ENCODE measurements around the gene MPP1.
"Not testable (repeated sequence)": the region's sequence is repeated elsewhere in the genome, so short reads cannot be mapped to it uniquely, and the experiment has no call there.

MPP1 gene

GRCh38 chrX:154804957-154805695 is at the start of gene MPP1:
Gene MPP1, minus strand, starts transcription at chrX:154805485. Its CDS starts 112 bp downstream, at chrX:154805373.
- peak; percentile 73 for DNase-seq (ENCODE audit: low spot score)

- no peak for DNase-seq (ENCODE audit: low spot score)
Observed at GRCh38 chrX:154850957-154851611, 45.8 kb upstream of the MPP1 start.

GRCh38 chrX:154840856-154841255 is 35.6 kb upstream of the MPP1 start:
- peak; percentile 52 for DNase-seq (ENCODE audit: low spot score)

DNA sequence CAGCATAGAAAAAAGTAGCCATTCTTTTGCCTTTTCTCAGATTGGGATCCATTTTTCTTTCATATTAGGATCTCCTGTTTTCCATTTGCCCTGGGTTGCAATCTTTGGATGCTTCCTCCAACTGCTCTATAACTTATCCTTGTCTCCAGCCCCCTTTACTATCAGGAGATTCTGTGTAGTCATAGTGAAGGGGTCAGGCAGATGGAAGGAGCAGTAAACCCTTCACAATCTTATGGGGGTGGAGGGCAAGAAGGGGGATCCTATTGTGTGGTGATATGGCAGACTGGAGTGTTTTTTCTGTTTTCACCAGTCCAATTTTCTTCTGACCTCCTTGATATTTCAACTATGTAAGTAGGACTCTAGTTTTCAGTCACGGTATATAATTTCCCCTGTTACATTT is 30.9 kb upstream of the MPP1 start:
- no peak for DNase-seq (ENCODE audit: low spot score)

- no peak for DNase-seq (ENCODE audit: low spot score)
Observed at GRCh38 chrX:154834562-154834961, 29.3 kb upstream of the MPP1 start, which contains the start of gene SMIM9. Gene SMIM9, minus strand, starts transcription at chrX:154834662. Its CDS starts 3,806 bp downstream, at chrX:154830856.

GRCh38 chrX:154833746-154834274 is 28.5 kb upstream of the MPP1 start:
- DNase-seq (ENCODE audit: low spot score), result no peak

GRCh38 chrX:154829926-154830442 is 24.7 kb upstream of the MPP1 start:
- no peak for DNase-seq (ENCODE audit: low spot score)

- DNase-seq (ENCODE audit: low spot score), result no peak
Observed at GRCh38 chrX:154829134-154829533, 23.8 kb upstream of the MPP1 start.

GRCh38 chrX:154828016-154828408 is 22.7 kb upstream of the MPP1 start:
- DNase-seq (ENCODE audit: low spot score), result no peak

GRCh38 chrX:154827194-154828015 is 22.1 kb upstream of the MPP1 start:
- peak; percentile 24 for DNase-seq (ENCODE audit: low spot score)

DNA sequence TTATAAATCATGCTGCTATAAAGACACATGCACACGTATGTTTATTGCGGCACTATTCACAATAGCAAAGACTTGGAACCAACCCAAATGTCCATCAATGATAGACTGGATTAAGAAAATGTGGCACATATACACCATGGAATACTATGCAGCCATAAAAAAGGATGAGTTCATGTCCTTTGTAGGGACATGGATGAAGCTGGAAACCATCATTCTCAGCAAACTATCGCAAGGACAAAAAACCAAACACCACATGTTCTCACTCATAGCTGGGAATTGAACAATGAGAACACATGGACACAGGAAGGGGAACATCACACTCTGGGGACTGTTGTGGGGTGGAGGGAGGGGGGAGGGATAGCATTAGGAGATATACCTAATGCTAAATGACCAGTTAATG is 20.3 kb upstream of the MPP1 start:
- DNase-seq (ENCODE audit: low spot score), result not testable (repeated sequence)

GRCh38 chrX:154824638-154825037 is 19.4 kb upstream of the MPP1 start:
- no peak for DNase-seq (ENCODE audit: low spot score)

GRCh38 chrX:154822029-154822428 is 16.7 kb upstream of the MPP1 start:
- no peak for DNase-seq (ENCODE audit: low spot score)

DNA sequence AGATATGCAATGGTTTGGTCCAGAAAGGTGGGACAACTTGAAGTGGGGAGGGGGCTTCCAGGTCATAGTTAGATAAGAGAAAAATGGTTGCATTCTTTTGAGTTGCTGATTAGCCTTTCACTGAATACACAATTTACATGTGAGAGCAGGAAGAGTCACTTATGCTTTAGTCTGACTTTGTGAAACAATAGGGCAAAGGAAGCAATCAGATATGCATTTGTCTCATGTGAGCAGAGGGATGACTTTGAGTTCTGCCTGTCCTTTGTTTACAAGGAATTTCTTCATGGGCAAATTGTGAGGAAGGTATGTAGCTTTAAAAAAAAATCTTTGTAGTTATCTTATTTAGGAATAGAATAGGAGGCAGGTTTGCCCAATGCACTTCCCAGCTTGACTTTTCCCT is 16.2 kb upstream of the MPP1 start:
- DNase-seq (ENCODE audit: low spot score), result no peak

- no peak for DNase-seq (ENCODE audit: low spot score)
Observed at GRCh38 chrX:154819771-154820341, 14.6 kb upstream of the MPP1 start.

GRCh38 chrX:154818916-154819770 is 13.9 kb upstream of the MPP1 start:
- no peak for DNase-seq (ENCODE audit: low spot score)

DNA sequence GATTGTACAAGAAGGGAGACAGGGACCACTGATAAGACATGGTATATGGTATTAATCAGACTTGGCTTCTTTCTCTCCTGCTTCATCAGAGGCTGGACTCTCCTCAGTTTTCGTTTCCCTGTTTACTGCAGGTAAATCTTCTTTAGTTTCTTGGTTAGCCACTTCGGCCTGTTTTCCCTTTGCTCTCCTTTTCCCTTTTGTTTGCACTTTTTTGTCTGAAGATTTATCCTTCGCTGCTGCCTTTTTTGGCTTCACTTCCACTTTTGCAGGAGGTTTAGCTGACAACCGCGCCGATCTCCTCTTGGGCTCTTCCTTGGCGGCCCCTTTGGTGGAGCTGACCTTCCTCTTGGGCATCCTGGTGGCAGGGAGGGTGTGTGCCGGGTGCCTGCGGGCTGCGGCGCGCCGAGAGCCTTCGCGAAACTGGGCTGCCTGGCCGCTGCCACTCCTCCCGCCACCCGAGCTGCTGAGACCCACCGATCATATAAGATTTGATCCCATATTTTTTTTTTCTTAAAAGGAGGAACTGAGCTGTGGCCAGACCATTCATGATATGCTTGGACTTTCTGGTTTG is 11.8 kb upstream of the MPP1 start:
- not testable (repeated sequence) for DNase-seq (ENCODE audit: low spot score)

DNA sequence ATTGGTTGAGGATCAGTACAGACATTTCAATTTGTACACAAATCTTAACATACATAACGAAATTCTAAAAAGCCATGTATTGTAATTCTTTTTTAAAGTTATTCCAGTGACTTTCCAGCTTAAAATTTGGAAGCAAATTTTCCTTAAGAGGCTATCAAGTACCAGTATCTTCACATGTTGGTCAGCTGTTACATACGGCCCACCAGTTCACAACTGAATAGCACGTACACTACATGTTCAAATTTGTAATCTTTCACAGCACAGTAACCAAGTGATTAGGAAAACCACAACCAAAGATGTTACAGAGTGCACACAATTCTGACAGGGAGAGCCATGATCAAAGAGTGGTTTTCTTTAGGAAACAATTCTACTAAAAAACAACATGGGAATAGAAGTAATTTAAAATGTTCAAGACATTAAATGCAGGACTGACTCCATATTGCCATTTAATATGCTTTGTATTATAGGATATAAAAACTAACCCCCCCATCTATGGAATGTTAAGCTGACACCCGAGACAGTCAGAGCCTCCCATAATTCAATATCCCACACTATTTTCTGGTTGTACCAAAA is 11.1 kb upstream of the MPP1 start:
- DNase-seq (ENCODE audit: low spot score), result not testable (repeated sequence)

- DNase-seq (ENCODE audit: low spot score), result no peak
Observed at GRCh38 chrX:154815274-154815818, 10.1 kb upstream of the MPP1 start.

DNA sequence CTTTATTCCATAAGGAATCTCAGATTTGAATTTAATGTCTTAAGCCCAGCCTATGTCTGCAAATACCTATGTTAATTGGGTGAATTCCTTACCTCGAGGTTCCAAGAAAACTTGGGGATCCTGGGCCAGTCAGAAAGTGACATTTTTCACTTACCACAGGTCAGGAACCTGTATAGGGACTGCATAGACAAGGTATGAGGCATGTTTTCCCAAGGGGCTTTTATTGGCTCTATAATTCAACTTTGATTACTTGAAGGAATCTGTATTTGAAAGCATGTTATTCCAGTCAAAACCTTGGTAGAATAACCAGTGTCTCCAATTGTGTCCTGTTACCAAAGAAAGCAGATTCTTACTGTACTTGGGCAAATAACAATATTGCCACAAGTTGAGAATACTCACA is 8.5 kb upstream of the MPP1 start:
- no peak for DNase-seq (ENCODE audit: low spot score)
